Middle frontal gyrus (tissue), 1 donor: ENCODE data around the gene MAP2K7.
"Not testable (repeated sequence)": the region's sequence is repeated elsewhere in the genome, so short reads cannot be mapped to it uniquely, and the experiment has no call there.

Source experiments
- DNase-seq: peaks from one replicate; pipeline ENCODE4 v3.0.0-alpha.2; 2015; ENCODE audit warnings: low spot score; ENCODE audit errors: extremely low spot score

MAP2K7 gene

DNA sequence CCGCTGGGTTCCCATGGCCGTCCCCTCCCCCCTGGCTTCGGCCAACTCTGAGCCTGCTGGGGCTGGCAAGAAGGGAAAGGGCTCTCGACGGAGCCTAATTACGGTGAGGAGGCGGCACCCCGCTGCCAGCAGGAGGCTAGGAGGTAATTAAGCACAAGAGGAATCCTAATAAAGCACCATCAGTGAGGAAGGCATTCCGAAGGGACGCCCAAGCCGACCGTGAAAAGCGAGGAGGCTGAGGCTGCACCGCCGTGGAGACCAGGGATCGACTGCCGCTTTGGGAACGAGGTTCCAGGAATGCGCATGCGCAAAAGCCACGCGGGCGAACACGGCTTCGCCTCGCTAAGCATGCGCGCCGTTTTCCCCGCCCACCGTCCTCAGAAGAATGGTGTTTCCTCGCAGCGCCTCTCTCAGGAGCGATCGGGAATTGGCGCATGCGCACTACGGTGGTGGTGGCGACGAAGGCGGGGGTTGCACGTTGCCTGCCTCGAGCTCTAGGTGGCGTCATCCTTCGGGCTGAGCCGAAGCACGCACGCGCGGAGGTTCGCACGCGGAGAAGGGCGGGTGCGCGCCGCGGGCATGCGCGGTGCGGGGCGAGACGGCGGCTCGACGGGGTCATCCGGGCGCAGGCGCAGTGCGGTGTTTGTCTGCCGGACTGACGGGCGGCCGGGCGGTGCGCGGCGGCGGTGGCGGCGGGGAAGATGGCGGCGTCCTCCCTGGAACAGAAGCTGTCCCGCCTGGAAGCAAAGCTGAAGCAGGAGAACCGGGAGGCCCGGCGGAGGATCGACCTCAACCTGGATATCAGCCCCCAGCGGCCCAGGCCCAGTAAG, at the start of gene MAP2K7:
Gene MAP2K7, plus strand, starts transcription at position 634 of the 830 bp plus-strand sequence. Its CDS starts 68 bp downstream, at position 702.
- DNase-seq: peak; percentile 100

DNA sequence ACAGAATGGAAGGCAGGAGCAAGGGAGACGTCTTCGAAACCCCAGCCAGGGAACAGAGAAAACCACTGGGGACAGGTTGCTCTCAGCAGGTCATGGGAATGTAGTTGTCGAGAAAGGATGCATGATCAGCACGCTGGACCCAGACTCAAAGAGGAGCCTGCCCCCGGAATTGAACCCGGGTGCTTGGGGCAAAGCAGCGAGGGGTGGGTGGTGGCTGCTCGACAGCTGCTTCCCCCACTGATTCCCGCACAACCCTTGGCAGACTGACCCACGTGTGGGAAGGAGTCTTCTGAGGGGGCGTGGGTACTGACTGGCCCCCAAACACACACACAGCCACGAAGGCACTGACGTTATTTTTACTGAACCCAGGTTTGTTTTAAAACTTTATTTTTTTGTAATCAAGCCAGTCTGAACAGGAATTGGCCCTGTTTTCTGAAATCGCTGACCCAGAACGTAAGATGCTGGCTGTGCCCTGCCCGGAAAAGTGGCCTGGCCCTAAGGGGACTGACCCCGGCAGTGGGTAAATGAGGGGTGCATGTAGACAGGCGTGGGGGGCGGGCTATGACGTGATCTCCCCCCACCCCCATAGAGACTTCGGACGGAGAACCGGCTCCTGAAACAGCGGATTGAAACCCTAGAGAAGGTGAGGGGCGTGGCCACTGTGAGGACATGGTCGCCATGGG, 48.1 kb upstream of the MAP2K7 start:
- DNase-seq: no peak

DNA sequence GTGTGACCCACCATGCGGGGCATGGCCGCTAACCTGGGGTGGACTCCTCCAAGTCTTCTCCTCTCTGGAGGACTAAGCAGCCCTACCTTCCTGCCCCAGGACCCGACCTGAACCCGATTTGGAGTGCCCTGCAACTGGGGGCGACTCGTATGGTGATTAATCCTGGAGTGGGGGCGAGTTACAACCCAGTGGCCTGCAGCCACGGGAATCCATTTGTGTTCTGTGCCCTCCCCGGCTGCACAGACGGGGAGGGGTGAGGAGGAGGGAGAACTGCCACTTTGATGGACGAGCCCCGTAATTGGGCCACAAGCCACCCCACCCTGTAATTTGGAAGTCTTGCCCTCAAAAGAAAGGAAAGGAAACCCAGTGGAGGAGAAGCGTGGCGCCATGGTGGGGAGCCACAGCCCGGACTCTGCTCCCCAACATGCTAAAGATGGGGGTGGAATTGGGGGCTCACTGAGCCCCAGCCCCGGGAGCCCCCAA, 47.5 kb upstream of the MAP2K7 start:
- no peak for DNase-seq

DNA sequence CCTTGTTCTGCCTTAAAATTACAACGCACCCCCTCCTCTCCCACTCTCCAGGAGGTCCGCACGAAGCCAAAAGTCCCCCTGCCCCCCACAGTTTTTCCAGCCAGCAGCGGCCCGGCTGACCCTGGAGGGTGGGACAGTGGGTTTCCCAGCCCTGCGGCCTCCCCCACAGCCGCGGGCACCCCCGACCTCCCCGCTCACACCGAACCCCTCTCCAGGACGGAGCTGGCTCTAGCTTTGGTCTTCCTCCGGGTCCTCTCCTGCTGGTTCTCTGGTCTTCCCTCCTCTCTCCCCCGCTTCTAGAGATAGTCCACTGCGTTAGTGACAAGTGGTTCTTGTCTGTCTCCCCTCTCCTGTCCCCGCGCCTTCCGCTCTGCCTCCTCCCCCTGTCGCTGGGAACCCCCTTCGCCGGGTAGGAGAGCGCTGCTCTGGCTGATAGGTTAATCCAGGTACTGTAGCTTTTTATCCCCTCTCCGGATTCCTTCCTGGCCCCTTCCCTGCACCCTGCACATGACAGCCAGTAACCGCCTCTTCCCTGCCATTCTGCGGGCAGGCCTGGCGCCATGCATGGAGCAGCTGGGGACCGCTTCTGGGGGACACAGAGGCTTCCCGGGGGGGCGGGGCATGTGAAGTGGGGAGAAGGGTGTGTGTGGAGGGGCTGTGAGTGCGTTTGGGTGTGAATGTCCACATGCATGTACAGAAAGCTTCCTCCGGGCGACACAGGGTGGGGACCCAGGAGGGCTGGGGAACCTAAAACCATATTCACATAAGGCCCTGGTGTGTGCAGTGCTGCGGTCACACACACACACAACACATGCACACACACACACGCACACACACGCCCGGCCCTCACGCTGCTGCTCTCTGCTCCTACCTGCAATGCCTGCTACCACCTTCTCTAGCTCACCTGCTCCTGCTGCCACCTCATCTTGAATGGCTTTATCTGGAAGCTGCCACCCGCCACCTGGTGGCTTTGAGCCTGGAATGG, 46.7 kb upstream of the MAP2K7 start:
- DNase-seq: no peak

DNA sequence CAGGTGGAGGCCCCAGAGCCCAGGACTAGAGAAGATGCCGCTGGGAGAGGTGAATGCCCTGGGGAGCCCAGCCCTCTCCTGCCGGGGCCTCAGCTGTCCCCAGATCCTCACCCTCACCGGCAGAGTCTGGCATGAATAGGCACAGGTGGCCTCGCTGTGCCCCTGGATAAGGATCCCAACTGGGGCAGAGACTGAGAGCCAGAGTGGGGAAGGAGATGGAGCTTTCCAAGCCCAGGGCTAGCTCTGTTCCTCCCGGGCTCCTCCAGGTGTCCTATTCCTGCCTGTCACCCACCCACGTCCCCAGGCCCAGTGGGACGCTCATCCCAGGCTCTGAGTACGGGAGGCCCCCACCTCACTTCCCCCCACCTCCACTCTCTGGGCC, 46.0 kb upstream of the MAP2K7 start:
- DNase-seq: no peak

DNA sequence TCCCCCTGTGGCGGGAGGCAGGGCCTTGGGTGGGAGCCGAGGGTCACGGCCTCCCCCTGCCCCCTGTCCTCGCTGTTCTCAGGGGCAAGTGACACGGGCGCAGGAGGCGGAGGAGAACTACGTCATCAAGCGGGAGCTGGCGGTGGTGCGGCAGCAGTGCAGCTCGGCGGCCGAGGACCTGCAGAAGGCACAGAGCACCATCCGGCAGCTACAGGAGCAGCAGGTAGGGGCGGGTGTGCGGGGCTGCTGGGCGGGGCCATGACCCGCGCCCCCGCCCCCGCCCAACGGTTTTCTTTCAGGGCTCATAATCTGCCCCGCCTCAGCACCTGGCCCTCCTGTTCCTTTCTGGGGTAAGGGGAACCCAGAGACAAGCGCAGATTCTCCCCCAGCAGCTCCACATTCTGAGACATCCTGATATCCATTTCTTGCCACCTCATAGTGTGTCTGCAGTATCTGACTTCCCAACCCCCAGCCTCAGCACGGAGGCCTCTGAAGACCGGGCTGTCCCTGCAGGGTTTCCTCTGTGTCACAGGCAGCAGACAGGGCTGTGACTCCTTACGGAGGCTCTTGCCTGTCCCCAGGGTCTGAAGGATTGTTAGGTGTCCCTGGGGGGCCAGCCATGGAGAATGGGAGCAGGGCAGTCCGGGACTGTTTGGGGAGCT, 45.4 kb upstream of the MAP2K7 start:
- no peak for DNase-seq

DNA sequence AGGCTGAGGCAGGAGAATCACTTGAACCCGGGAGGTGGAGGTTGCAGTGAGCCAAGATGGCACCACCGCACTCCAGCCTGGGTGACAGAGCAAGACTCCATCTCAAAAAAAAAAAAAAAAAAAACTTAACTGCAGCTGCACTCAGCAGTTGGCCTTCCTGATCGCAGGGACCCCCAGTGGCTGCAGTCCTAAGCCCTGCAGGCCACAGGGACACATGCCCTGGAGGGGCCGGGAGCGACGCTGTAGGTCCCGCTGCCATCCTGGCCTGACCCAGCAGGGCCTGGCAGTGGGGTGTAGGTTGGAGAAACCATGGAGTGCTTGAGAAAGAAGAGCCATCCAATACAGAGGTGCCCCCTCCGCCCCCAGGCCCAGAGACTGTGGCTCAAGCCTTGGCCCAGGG, 44.6 kb upstream of the MAP2K7 start:
- not testable (repeated sequence) for DNase-seq

DNA sequence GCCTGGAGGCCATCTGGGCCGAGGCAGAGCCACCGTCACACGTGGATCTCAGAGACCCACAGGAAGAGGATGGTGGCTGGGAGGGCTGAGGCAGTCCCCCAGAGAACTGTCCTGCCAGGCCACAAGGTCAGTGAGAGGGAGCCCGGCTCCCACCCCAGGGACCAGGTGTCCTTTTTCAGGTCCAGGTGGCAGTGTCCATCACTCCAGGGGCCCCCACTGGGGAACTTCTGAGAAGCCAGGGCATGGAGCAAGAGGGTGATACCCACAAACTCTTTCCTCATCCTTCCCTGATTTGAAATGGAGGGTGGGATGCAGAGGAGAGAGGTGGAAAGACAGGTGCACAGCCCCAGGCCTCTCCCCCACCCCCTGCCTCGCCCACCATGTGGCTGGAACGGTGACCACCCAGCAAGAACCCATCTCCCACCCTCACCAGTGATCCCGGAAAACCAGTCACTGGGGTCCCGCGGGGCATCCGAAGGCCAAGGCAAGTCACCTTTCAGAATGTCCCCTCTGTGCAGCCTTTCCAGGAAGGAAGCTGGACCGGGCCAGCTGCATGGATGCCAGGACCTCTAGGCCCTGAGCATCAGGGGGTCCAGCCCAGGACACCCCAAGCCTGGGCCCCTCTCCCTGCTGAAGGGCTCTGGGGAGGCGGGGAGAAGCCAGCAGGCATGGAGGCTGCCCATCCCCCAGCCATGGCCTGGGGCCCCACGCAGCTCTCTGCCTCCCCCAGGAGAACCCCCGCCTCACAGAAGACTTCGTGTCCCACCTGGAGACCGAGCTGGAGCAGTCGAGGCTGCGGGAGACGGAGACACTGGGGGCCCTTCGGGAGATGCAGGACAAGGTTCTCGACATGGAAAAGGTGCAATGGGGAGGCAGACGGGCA, 43.6 kb upstream of the MAP2K7 start:
- no peak for DNase-seq

DNA sequence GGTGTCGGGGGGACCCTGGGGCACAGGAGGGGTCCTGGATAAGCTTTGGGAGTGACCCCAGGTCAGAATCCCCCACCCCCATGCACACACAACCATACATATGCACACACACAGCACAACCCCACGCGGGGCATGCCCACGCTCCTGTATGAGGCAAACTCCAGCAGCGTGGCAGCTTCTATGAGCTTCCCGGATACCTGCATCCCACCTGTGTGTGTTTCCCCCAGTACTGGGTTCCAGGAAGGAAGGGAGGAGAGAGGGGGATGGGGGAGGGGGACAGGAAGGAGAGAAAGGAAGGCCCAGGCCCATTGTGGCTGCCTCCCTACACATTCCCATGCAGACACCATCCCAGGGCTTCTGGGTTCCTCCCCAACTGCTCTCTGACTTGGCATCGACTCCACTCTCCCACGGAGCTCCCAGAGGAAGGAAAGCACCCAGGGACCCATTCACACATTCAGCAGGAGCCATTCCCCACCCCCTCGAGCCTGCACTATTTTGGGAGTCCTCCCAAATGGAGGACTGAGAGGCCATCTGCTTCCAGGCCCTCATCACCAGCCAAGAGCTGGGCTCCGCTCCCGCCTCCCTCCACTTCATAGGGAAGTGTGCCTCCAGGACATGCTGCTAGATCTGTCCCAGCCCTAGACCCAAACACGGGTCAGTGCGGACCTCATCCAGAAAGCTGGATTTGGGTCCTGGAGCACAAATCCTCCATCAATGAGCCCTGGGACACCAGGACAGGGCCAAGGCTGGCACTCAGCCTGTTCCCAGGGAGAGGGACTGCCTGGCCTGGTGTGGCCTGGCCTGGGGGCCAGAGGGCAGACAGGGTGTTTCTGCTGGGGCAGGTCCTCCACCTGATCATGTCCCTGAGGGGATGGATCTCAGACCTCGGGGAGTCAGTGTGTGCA, 42.7 kb upstream of the MAP2K7 start:
- peak; percentile 66 for DNase-seq

DNA sequence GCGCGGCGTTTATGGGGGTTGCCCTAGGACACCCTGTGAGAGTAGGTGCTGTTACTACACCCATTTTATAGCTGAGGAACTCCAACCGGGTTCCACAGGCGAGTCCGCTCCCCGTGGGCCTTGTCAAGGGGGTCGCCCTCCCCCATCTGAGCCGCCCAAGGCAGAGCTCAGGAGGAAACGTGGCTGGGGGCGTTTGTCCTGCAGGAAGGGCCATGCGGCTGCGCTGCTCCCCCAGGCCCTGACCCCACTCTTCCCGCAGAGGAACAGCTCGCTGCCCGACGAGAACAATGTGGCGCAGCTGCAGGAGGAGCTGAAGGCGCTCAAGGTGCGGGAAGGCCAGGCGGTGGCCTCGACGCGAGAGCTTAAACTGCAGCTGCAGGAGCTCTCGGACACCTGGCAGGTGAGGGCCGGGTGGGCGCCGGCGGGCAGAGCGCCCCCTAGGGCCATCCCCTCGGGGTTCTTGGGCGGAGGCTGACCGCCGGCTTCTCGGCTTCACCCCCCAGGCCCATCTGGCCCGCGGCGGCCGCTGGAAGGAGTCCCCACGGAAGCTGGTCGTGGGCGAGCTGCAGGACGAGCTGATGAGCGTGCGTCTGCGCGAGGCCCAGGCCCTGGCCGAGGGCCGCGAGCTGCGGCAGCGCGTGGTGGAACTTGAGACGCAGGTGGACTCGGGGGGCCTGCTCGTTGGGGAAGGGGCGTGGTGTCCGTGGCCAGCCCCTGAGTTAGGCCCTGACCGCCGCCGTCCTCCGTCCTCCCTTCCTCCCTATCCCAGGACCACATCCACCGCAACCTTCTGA, 41.9 kb upstream of the MAP2K7 start:
- no peak for DNase-seq

DNA sequence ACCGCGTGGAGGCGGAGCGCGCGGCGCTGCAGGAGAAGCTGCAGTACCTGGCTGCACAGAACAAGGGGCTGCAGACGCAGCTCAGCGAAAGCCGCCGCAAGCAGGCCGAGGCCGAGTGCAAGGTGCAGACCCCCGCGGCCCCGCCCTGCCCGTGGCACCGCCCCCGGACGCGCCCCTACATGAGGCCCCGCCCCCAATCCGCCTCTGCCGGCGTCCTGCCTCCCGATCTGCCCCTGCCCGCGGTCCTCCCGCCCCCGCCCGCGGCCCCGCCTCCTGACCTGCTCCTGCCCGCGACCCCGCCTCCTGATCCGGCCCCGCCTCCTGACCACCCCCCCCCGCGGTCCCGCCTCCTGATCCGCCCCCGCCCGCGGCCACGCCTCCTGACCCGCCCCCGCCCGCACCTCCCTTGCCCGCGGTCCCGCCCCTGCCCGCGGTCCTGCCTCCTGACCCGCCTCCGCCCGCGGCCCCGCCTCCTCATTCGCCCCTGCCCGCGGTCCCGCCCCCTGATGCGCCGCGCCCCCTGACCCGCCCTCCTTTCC, 41.2 kb upstream of the MAP2K7 start:
- DNase-seq: no peak

DNA sequence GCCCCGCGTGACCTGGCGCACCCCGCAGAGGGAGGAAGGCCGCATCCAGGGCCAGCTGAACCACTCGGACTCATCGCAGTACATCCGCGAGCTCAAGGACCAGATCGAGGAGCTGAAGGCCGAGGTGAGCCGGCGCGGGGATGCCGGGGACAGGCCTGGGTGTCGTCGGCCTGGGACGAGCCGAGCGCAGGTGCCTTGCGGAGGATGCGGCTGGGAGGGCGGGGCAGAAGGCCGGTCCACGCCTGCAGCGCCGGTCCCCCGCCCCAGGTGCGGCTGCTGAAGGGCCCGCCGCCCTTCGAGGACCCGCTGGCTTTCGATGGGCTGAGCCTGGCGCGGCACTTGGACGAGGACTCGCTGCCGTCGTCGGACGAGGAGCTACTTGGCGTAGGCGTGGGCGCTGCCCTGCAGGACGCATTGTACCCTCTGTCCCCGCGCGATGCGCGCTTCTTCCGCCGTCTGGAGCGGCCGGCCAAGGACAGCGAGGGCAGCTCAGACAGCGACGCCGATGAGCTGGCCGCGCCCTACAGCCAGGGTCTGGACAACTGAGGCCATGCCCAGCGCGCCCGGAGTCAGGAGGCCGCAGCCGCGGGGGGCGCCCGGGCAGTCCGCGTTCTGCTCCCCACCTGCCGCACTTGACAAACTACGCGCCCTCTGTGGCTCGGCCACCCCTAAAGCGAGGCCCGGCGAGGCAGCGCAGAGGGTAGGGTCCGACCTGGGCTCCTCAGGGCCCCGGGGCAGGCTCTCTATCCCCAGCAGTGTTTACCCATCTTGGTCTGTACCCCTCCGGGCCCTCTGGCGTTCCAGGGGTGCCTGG, 40.3 kb upstream of the MAP2K7 start:
- DNase-seq: no peak

DNA sequence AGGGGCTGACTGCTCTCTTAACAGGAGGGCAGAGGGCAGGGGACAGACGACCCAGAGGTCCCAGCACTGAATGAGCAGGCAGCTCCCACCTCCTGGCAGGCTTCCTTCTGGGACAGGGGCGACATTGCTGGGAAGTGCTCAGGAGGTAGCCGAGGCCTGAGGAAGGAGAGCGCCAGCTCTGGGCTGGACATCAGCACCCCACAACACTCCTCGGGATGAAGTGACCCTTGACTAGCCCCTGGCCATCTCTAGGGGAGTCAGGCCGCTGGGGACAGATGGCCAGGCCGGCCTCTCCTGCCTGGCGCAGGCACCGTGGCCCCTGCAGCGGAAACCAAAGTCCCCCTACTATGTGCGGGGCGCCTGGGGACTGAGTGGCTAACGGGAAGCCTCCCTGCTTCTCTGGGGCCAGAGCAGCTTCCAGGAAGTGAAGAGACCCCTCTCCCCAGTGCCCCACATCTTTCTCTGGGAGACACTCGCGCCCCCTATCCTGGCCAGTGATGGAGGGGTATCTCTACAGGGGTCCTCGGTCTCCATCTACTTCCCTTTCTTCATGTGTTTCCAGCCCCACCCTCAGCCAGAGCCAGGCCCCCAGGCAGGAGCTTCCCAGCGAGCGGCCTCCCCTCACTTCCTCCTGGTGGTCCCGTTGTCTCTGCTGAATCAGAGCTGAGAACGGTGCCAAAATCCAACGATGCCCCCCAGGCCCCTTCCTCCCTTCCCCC, 39.5 kb upstream of the MAP2K7 start:
- DNase-seq: no peak

DNA sequence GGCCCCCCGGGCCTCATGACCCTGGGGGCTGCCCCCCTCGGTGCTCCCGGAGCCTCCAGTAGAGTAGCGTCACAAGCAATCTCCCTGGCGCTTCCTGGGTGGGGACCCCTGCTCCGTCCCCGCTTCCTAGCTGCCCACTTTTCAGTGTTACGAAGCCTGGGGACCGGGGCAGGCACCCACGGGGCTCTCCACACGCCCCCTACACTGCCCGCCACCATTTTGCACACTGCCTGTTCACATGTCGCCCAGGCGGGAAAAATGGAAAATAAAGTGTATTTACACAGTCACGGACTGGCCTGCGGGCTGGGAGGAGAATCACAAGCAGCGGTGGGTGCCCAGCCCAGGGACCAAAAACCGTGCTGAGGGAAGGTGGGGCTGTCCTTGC, 39.0 kb upstream of the MAP2K7 start:
- no peak for DNase-seq

DNA sequence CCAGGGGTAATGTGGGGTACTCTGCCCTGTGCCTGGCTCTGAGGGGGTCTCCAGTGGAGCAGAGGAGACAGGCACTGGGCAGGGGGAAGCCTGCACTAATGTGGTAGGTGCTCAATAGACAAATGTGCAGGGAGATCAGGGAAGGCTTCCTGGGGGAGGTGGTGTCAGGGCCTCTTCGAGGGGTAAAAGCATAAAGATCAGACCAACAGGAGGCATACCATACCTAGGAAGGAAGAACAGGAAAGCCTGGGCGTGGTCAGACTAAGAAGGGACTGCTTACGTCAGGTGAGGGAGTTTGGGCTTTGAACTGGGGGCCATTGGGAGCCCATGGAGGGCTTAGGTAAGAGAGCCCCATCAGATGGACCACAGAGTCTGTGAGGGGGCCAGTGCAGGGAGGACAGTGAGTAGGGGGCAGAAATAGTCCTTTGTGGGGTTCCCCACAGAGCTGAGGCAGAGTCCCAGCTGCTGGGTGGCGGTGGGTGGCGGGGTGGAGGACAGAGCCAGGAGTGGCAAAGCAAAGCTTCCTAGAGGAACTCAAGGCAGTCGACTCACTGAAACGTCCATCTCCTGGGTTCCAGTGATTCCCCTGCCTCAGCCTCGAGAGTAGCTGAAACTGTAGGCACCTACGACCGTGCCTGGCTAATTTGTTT, 38.3 kb upstream of the MAP2K7 start:
- no peak for DNase-seq
